Activated CD4-positive, alpha-beta T cell treated with anti-CD3 and anti-CD28 coated beads for 24 hours (primary cell): ENCODE results near the gene BRD2.

Experiments
- DNase-seq, 2 donors: peaks; one replicate each; pipeline ENCODE4 v3.0.0-alpha.2; 2020; ENCODE audit warnings: low read depth in 2 of 2

Gene BRD2

GRCh38 chr6:32949113-32949512, 19.3 kb upstream of the BRD2 start:
- DNase-seq = no peak

- no peak for DNase-seq
Measured at GRCh38 chr6:32950010-32950409, 18.4 kb upstream of the BRD2 start.

- no peak for DNase-seq
Measured at GRCh38 chr6:32950449-32950848, 17.9 kb upstream of the BRD2 start.

DNA sequence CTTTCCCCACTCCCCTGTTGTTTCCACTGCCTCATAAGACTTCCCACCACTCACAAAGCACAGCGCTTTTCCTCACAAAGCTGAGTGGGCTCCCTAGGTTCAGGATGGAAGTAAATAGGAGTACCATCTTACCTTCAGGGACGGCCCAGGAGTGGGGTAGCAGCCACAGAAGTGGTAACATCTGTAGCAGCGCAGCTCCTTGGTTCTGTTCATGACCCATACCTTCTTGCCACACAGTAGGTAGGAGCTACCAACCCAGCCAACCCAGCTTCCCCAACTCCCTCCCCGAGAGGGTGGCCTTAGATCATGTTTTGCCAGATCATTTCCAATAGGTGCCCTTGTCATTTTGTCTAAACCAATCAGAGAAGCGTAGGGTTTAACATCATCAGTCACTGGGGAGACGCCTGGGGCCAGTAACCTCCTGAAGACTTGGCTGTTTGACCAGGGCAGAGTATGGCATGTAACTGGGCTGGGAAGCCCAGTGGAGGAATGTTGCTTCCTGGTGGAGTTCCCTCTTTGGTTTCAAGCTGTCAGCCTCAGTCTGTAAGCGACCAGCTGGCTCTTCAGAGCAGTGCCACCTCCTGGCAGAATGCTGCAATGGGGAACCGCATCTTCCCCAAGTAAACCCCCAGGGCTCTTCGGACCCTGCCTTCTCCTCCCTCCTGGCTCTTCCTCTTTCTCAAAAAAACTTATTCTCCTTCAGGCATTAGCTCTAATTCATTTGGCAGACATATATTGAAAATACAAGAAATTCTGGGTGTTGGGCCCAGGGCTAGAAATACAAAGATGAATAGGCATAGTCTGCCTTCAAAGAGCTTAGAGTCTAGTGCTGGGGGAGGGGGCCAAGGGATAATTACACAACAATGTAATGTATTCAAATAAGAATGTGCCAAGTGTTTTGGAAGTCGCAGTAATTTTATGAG, 15.3 kb upstream of the BRD2 start, which contains the start of gene HLA-DMA:
HLA-DMA (minus strand) TSS at position 281 of the 923 bp plus-strand sequence; CDS start at position 220, 61 bp downstream.
- DNase-seq = peak in 1 of 2 donors; percentile 49

- DNase-seq = no peak
Measured at GRCh38 chr6:32953775-32954174, 14.6 kb upstream of the BRD2 start.

DNA sequence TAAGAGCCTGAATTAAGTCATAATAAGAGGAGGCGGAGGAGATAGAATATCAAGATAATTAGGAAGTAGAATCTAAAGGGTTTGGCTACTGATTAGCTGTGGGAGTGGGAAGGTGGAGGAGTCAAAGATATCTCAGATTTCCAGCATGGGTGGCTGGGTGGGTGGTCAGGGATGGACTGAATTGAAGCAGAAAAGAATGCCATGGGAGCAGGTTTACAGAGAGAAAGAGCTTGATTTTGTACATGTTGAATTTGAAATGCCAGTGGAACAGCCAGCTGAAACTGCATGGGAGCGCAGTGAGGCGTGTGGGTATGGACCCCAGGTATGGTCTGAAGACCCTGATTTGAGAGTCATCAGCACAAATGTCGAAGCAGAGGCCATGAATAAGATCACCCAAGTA, 14.1 kb upstream of the BRD2 start:
- no peak for DNase-seq

- DNase-seq = no peak
Measured at GRCh38 chr6:32954986-32955802, 13.2 kb upstream of the BRD2 start.

- DNase-seq = no peak
Measured at GRCh38 chr6:32956176-32956575, 12.2 kb upstream of the BRD2 start.

GRCh38 chr6:32960563-32960962, 7.8 kb upstream of the BRD2 start:
- DNase-seq = no peak

DNA sequence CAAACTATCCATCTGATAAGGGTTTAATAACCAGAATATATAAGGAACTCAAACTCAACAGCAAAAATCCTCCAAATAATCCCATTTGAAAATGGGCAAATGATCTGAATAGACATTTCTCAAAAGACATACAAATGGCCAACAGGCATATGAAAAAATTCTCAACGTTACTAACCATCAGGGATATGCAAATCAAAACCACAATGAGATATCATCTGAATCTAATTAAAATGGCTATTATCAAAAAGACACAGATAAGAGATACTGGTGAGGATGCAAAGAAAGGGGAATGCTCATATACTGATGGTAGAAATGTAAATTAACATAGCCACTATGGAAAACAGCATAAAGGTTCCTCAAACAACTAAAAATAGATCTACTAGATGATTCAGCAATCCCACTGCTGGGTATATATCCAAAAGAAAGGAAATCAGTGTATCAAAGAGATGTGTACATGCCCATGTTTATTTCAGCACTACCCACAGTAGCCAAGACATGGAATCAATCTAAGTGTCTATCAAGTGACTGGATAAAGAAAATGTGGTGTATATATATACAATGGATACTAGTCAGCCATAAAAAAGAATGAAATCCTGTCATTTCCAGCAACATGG, 6.1 kb upstream of the BRD2 start:
- no peak for DNase-seq

GRCh38 chr6:32963866-32964265, 4.5 kb upstream of the BRD2 start:
- DNase-seq = no peak

- DNase-seq = no peak
Measured at GRCh38 chr6:32964776-32965175, 3.6 kb upstream of the BRD2 start.

GRCh38 chr6:32967151-32968091, 973 bp upstream of the BRD2 start:
- no peak for DNase-seq

DNA sequence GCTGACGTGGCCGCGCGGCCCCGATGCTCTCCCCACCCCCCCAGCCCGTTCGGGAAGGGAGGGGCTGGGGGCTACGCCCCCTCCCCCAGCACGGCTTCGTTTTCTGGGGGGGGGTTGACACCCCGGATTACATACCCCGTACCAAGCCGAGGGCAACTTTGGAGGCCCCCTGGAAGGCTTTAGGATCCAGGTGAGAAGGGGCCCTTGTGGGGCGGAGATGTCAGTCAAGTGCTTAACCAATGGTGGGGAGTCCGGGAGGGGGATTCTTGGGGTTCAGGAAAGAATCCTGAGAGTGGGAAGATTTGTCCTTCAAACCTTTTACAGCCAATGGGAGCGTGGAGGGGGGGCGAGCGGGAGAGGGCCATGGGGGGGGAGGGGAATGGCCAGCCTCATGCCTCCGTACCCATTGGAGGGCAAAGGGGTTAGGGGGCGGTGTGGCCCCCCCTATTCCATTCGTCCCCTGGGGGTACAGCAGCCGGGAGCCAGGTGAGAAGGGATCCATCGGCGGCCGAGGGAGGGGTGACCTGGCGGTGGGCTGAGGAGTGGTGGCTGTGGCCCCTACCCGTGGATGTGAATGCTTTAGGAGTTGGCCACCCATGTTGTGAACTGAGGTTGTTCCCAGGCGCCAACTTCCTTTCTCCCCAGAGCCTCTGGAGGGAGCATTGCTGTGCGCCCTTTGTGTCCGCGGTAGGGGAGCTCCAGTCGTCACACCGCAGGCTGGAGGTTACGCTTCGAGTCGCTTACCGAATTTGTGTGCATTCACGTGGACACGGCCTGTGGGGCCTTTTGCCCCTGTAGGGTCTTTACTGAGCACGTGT, 682 bp downstream of the BRD2 start:
- peak; percentile 56 to 65 for DNase-seq

DNA sequence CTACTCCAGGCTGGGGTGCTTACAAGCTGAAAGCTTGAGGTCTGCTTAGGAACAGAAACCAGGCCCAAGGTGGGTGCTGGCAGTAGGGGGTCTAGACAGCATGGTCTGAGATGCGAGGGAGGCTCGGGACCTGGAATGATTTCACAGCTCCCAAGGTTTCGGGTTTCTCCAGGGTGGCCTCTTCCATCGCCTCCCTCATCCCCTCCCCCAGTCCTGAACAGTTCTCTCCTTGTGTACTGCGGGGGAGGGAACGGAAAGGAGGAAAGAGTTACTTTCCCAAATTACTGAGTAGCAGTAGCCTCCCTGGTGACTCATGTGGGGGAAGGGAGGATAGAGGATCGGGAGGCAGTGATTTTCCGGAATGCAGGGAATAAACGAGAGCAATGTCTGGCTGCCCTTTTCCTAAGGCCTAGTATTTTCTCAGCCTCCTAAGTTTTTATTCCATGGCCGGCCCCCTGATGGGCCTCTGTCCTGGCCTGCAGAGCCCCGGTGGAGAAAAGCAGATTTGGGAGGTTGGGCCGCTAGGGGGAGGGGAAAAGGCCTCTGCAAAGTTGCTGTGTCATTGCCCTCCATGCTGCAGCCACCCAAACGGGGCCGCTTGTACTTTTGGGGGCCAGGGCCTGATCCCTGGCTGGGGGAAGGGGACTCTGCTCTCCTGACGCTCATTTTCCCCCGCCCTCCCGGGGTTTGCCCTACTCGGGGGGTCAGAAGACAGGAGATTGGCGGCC, 1.5 kb downstream of the BRD2 start:
- DNase-seq = peak; percentile 58 to 65

DNA sequence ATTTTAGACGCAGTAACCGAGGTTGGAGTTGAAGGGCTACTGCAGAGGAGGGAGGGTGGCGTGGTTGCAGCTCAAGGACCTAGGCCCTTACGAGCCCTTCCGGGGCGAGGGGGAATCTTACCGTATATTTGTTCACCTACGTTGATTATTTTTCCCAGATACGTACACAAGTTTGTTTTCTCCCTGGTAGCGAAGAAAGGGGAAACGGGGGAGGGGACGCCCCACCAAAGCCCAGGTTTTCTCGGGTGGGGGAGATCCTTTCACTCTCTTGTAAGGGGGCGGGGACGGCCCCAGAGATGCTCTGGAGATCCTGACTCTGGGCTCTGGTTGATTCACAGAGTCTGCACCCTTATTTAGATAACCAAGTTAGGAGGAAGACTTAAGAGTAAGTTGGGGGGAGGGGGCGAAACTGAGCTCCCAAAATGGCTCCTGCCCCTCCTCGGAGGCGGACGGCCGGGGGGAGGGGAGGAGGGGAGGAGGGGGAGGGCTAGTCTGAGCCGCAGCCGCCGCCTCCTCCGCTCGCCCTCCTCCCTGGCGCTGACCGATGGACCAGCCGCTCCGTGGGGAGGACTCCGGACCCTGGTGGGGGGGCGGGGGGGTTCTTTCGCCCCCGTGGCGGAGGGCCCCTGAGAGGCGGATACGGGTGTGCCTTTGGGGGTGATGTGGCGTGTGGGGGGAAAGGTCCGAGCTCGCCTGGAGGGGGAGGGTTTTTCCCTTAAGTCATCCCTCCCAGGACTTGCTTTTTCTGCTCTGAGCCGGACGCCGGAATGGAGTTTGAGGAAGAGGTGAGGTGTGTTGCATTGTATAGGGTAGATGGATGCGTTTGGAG, 2.2 kb downstream of the BRD2 start:
- peak; percentile 71 to 84 for DNase-seq

DNA sequence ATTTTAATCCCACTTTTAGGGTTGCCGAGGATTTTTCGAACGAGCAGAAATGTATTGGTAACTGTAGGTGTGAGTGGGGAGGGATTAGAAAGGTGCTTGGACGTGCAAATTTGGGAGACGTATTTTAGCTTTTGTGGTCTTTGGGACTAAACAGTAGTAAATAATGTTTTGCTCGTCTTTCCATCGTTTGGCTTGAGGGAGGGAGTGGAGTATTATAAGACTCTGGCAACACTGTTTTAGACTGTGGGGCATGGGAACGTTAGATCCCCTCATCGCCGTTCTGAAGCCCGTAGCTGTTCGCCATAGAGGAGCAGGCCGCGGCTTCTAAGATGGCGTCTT, 2.8 kb downstream of the BRD2 start:
- DNase-seq = no peak

- peak; percentile 97 to 100 for DNase-seq
Measured at GRCh38 chr6:32971581-32972352, 3.4 kb downstream of the BRD2 start.
